Peyer's patch (tissue), 4 donors: ENCODE results near the gene NQO2.
A peak's percentile ranks its signal among the peaks of the same experiment; 100 is the strongest.

Source experiments
- POLR2A ChIP-seq, 2 donors: fragments of 450-650 bp; IDR thresholded peaks; one replicate each; pipeline ENCODE4 v1.5.1; 2017; ENCODE audit warnings: antibody characterized with exemption in 2 of 2, mild to moderate bottlenecking in 2 of 2, moderate library complexity in 2 of 2
- TF ChIP-seq, protein P1 (sequence below), 6 experiments: fragments of 450-650 bp in 4 of 6; fragments of 200-600 bp in 2 of 6; sonication (generic) in 1 of 6; IDR thresholded peaks; one replicate each; pipeline ENCODE4 v1.5.1; 2017 to 2019; ENCODE audit warnings: antibody characterized with exemption in 6 of 6, mild to moderate bottlenecking in 3 of 6, moderate library complexity in 1 of 6

GRCh38 chr6:2979819-2980464 is 19.8 kb upstream of the NQO2 start:
- TF ChIP-seq, protein P1, sequence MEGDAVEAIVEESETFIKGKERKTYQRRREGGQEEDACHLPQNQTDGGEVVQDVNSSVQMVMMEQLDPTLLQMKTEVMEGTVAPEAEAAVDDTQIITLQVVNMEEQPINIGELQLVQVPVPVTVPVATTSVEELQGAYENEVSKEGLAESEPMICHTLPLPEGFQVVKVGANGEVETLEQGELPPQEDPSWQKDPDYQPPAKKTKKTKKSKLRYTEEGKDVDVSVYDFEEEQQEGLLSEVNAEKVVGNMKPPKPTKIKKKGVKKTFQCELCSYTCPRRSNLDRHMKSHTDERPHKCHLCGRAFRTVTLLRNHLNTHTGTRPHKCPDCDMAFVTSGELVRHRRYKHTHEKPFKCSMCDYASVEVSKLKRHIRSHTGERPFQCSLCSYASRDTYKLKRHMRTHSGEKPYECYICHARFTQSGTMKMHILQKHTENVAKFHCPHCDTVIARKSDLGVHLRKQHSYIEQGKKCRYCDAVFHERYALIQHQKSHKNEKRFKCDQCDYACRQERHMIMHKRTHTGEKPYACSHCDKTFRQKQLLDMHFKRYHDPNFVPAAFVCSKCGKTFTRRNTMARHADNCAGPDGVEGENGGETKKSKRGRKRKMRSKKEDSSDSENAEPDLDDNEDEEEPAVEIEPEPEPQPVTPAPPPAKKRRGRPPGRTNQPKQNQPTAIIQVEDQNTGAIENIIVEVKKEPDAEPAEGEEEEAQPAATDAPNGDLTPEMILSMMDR (IDR thresholded peaks at IDR 0.05) = peak in 1 of 6 experiments; percentile 8
- peak; percentile 7 to 57 for TF ChIP-seq POLR2A (IDR thresholded peaks at IDR 0.05)
